Mesendoderm (in vitro differentiated cells): Measurements from ENCODE around the gene CCND1.
A peak's percentile ranks its signal among the peaks of the same experiment; 100 is the strongest.

ENCODE experiments used
- DNase-seq: peaks from one replicate; pipeline ENCODE4 v3.0.0; 2013
- H2AK5ac ChIP-seq: 2 replicates; pipeline ENCODE4 v1.6.1; 2013; ENCODE audit warnings: low read length, inconsistent platforms
- H2BK120ac ChIP-seq: 2 replicates; pipeline ENCODE4 v1.6.1; 2013; ENCODE audit warnings: low read depth, mild to moderate bottlenecking, low read length, moderate library complexity, mixed read lengths
- H2BK15ac ChIP-seq: replicated peaks from 2 replicates; pipeline ENCODE4 v1.6.1; 2013; ENCODE audit warnings: low read depth, mild to moderate bottlenecking, moderate library complexity
- H2BK5ac ChIP-seq: 2 replicates; pipeline ENCODE4 v1.6.1; 2013; ENCODE audit warnings: low read length, inconsistent platforms
- H3K18ac ChIP-seq: 2 replicates; pipeline ENCODE4 v1.6.1; 2013; ENCODE audit warnings: mild to moderate bottlenecking, low read length, mixed read lengths
- H3K23ac ChIP-seq: one replicate; pipeline ENCODE4 v1.6.1; 2013; ENCODE audit warnings: low read length
- H3K27ac ChIP-seq: 2 replicates; pipeline ENCODE4 v1.5.1; 2013; ENCODE audit warnings: low read depth, mild to moderate bottlenecking, inconsistent platforms, low read length, moderate library complexity
- H3K27me3 ChIP-seq: 2 replicates; pipeline ENCODE4 v1.6.1; 2013; ENCODE audit warnings: low read length, control low read depth, mild to moderate bottlenecking, inconsistent platforms; ENCODE audit not compliant: insufficient read depth, poor library complexity
- H3K36me3 ChIP-seq: 2 replicates; pipeline ENCODE4 v1.6.1; 2013; ENCODE audit warnings: low read length, inconsistent platforms; ENCODE audit not compliant: control insufficient read depth, insufficient read depth
- H3K4ac ChIP-seq: one replicate; pipeline ENCODE4 v1.6.1; 2013; ENCODE audit warnings: low read depth, mild to moderate bottlenecking, low read length, moderate library complexity
- H3K4me1 ChIP-seq: 2 replicates; pipeline ENCODE4 v1.6.1; 2013; ENCODE audit warnings: low read depth, low read length, inconsistent platforms; ENCODE audit not compliant: control insufficient read depth
- H3K4me2 ChIP-seq: 2 replicates; pipeline ENCODE4 v1.6.1; 2013; ENCODE audit warnings: low read length
- H3K4me3 ChIP-seq: 2 replicates; pipeline ENCODE4 v1.5.1; 2013; ENCODE audit warnings: mild to moderate bottlenecking, low read length
- H3K56ac ChIP-seq: one replicate; pipeline ENCODE4 v1.6.1; 2013; ENCODE audit warnings: low read length
- H3K79me1 ChIP-seq: 2 replicates; pipeline ENCODE4 v1.6.1; 2013; ENCODE audit warnings: low read length, inconsistent platforms
- H3K79me2 ChIP-seq: 2 replicates; pipeline ENCODE4 v1.6.1; 2013; ENCODE audit warnings: mild to moderate bottlenecking, low read length; ENCODE audit not compliant: control insufficient read depth, insufficient read depth
- H3K9ac ChIP-seq: 2 replicates; pipeline ENCODE4 v1.6.1; 2013; ENCODE audit warnings: low read length, inconsistent platforms
- H4K5ac ChIP-seq: one replicate; pipeline ENCODE4 v1.6.1; 2013; ENCODE audit warnings: low read length
- H4K8ac ChIP-seq: one replicate; pipeline ENCODE4 v1.6.1; 2013; ENCODE audit warnings: low read depth, mild to moderate bottlenecking, control low read depth, low read length, moderate library complexity
- WGBS: extraction: QIAGEN DNeasy Blood & Tissue Kit; methylation state at CpG from one replicate; pipeline ENCODE4 v1.1.7; 2013; ENCODE audit warnings: low lambda C conversion rate, missing lambda C conversion rate; ENCODE audit not compliant: insufficient coverage; ENCODE audit errors: extremely low coverage; 5-methylcytosine and 5-hydroxymethylcytosine counted together

The CCND1 gene

DNA sequence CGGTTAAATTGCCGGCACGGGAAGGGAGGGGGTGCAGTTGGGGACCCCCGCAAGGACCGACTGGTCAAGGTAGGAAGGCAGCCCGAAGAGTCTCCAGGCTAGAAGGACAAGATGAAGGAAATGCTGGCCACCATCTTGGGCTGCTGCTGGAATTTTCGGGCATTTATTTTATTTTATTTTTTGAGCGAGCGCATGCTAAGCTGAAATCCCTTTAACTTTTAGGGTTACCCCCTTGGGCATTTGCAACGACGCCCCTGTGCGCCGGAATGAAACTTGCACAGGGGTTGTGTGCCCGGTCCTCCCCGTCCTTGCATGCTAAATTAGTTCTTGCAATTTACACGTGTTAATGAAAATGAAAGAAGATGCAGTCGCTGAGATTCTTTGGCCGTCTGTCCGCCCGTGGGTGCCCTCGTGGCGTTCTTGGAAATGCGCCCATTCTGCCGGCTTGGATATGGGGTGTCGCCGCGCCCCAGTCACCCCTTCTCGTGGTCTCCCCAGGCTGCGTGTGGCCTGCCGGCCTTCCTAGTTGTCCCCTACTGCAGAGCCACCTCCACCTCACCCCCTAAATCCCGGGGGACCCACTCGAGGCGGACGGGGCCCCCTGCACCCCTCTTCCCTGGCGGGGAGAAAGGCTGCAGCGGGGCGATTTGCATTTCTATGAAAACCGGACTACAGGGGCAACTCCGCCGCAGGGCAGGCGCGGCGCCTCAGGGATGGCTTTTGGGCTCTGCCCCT, 529 bp upstream of the CCND1 start:
- WGBS: no CpG with 5 or more reads among the region's 43 CpGs

GRCh38 chr11:69641681-69642548, 959 bp downstream of the CCND1 start:
- no peak overlapping the region for H4K8ac ChIP-seq
- H3K79me1 ChIP-seq: peaks cover 14% of the 10 kb centered on the region
- peak overlapping the region; percentile 74 for H3K27ac ChIP-seq
- H3K36me3 ChIP-seq: peaks cover 2% of the 10 kb centered on the region
- DNase-seq: no peak
- H2AK5ac ChIP-seq: no peak overlapping the region
- peak overlapping the region; percentile 82 for H3K4ac ChIP-seq
- no peak overlapping the region for H2BK15ac ChIP-seq
- peaks cover 26% of the 10 kb centered on the region for H3K79me2 ChIP-seq
- no peaks in the 10 kb centered on the region for H3K27me3 ChIP-seq
- peak overlapping the region; percentile 80 for H3K23ac ChIP-seq
- peak overlapping the region; percentile 32 for H3K4me3 ChIP-seq
- H3K56ac ChIP-seq: peak overlapping the region; percentile 71
- peak overlapping the region; percentile 95 for H3K18ac ChIP-seq
- H3K4me2 ChIP-seq: peak overlapping the region; percentile 27
- H3K4me1 ChIP-seq: no peaks in the 10 kb centered on the region
- H4K5ac ChIP-seq: no peak overlapping the region
- peak overlapping the region; percentile 70 for H3K9ac ChIP-seq
- WGBS: no CpG with 5 or more reads among the region's 68 CpGs
- H2BK5ac ChIP-seq: no peak overlapping the region
- H2BK120ac ChIP-seq: no peak overlapping the region

More for the DNA sequence above, 529 bp upstream of the CCND1 start:
- no peak for DNase-seq
- peak overlapping the region; percentile 36 for H3K4me3 ChIP-seq
- H3K23ac ChIP-seq: no peak overlapping the region
- peak overlapping the region; percentile 86 for H3K4ac ChIP-seq
- peak overlapping the region; percentile 60 for H3K27ac ChIP-seq
- peaks cover 2% of the 10 kb centered on the region for H3K4me1 ChIP-seq
- peak overlapping the region; percentile 63 for H2BK5ac ChIP-seq
- peaks cover 11% of the 10 kb centered on the region for H3K79me1 ChIP-seq
- peak overlapping the region; percentile 79 for H3K56ac ChIP-seq
- no peak overlapping the region for H4K8ac ChIP-seq
- peak overlapping the region; percentile 55 for H2BK120ac ChIP-seq
- H3K27me3 ChIP-seq: no peaks in the 10 kb centered on the region
- no peak overlapping the region for H2AK5ac ChIP-seq
- H3K9ac ChIP-seq: peak overlapping the region; percentile 80
- peak overlapping the region; percentile 61 for H3K4me2 ChIP-seq
- H3K18ac ChIP-seq: peak overlapping the region; percentile 89
- peaks cover 2% of the 10 kb centered on the region for H3K36me3 ChIP-seq
- H3K79me2 ChIP-seq: peaks cover 24% of the 10 kb centered on the region
- H4K5ac ChIP-seq: no peak overlapping the region
- no peak overlapping the region for H2BK15ac ChIP-seq

DNA sequence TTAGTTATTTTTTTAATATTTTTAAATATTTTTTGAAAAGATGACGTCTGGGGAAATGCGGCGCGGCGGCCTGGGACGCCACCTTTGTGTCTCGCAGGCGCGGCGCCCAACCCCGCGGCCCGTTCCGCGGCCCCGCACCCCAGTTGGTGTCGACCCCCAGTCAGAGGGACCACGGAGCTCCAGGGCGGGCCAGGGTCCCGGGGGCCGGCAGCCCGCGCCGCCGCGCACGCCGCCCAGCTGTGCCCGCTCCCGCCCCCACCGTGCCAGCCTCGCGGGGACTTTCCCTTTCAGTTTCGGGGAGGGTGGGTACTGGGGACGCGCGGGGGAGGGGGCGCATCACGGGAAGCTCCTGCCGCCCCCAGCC, 1.6 kb downstream of the CCND1 start:
- Histone ChIP-seq H3K4me2 (no peak overlapping the region), H2BK5ac (no peak overlapping the region), H3K4me1 (no peaks in the 10 kb centered on the region), H3K27me3 (no peaks in the 10 kb centered on the region), H2AK5ac (no peak overlapping the region), H3K79me1 (peaks cover 14% of the 10 kb centered on the region), H2BK15ac (no peak overlapping the region), H3K56ac (peak overlapping the region; percentile 71), H2BK120ac (no peak overlapping the region), H3K9ac (peak overlapping the region; percentile 70), H3K36me3 (peaks cover 2% of the 10 kb centered on the region), H4K8ac (peak overlapping the region; percentile 87), H4K5ac (no peak overlapping the region), H3K27ac (no peak overlapping the region), H3K4ac (peak overlapping the region; percentile 70), H3K4me3 (peak overlapping the region; percentile 32), H3K23ac (no peak overlapping the region), H3K18ac (peak overlapping the region; percentile 95), H3K79me2 (peaks cover 26% of the 10 kb centered on the region)
- no CpG with 5 or more reads among the region's 40 CpGs for WGBS
- DNase-seq: no peak

- Histone ChIP-seq H2BK5ac (no peak overlapping the region), H3K56ac (peak overlapping the region; percentile 71), H3K4me3 (peak overlapping the region; percentile 46), H3K9ac (peak overlapping the region; percentile 70), H4K8ac (peak overlapping the region; percentile 87), H2BK120ac (no peak overlapping the region), H3K27ac (peak overlapping the region; percentile 15), H3K4me2 (peak overlapping the region; percentile 64), H4K5ac (no peak overlapping the region), H3K23ac (no peak overlapping the region), H3K27me3 (no peaks in the 10 kb centered on the region), H3K79me1 (peaks cover 14% of the 10 kb centered on the region), H2AK5ac (no peak overlapping the region), H3K18ac (peak overlapping the region; percentile 95), H2BK15ac (no peak overlapping the region), H3K36me3 (peaks cover 2% of the 10 kb centered on the region), H3K4ac (peak overlapping the region; percentile 70), H3K79me2 (peaks cover 27% of the 10 kb centered on the region), H3K4me1 (no peaks in the 10 kb centered on the region)
- peak; percentile 85 for DNase-seq
- no CpG with 5 or more reads among the region's 81 CpGs for WGBS
Measured at GRCh38 chr11:69642913-69643632, 2.1 kb downstream of the CCND1 start.

DNA sequence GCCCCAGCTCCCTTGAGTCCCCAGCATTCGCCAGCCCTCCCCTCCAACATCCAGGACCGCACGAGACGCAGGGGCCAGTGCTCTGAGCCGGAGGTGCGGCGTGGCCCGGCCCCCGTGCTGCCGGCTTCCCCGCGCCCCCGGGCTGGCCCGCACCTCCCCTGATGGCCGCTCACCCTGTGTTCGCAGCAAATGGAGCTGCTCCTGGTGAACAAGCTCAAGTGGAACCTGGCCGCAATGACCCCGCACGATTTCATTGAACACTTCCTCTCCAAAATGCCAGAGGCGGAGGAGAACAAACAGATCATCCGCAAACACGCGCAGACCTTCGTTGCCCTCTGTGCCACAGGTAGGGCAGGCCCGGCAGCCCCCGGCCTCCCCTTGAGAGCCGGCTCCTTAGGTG, 2.7 kb downstream of the CCND1 start:
- Histone ChIP-seq H2AK5ac (no peak overlapping the region), H3K9ac (peak overlapping the region; percentile 44), H2BK5ac (no peak overlapping the region), H3K4me1 (no peaks in the 10 kb centered on the region), H4K5ac (no peak overlapping the region), H3K79me2 (peaks cover 27% of the 10 kb centered on the region), H3K36me3 (peaks cover 2% of the 10 kb centered on the region), H2BK120ac (no peak overlapping the region), H3K23ac (no peak overlapping the region), H4K8ac (no peak overlapping the region), H3K27ac (no peak overlapping the region), H3K27me3 (no peaks in the 10 kb centered on the region), H3K56ac (peak overlapping the region; percentile 69), H3K4me3 (no peak overlapping the region), H3K4me2 (no peak overlapping the region), H3K79me1 (peaks cover 14% of the 10 kb centered on the region), H3K18ac (no peak overlapping the region), H3K4ac (no peak overlapping the region), H2BK15ac (no peak overlapping the region)
- WGBS: no CpG with 5 or more reads among the region's 27 CpGs
- DNase-seq: no peak
